IPS-18c (cell line): ENCODE results near the gene UGT2B10.

Experiments used
- H3K4me3 ChIP-seq: 2 replicates; pipeline ENCODE4 v1.7.0; 2013; ENCODE audit warnings: low read depth, mild to moderate bottlenecking, low read length, moderate library complexity; ENCODE audit not compliant: insufficient read depth
- H3K9me3 ChIP-seq: one replicate; pipeline ENCODE4 v1.6.1; 2013; ENCODE audit warnings: mild to moderate bottlenecking, low read length, moderate library complexity; ENCODE audit not compliant: control insufficient read depth, insufficient read depth

Gene UGT2B10

GRCh38 chr4:68864438-68865187 lies 48.8 kb downstream of the UGT2B10 start:
- Histone ChIP-seq H3K4me3 (no peak overlapping the region), H3K9me3 (no peaks in the 10 kb centered on the region)

GRCh38 chr4:68865188-68865638 lies 49.4 kb downstream of the UGT2B10 start:
- no peaks in the 10 kb centered on the region for H3K9me3 ChIP-seq
- H3K4me3 ChIP-seq, result no peak overlapping the region

- H3K4me3 ChIP-seq, result no peak overlapping the region
Observed at GRCh38 chr4:68865760-68866159, 50.0 kb downstream of the UGT2B10 start.

GRCh38 chr4:68869274-68869773 lies 53.5 kb downstream of the UGT2B10 start:
- no peaks in the 10 kb centered on the region for H3K9me3 ChIP-seq
- no peak overlapping the region for H3K4me3 ChIP-seq

More at GRCh38 chr4:68865760-68866159, 50.0 kb downstream of the UGT2B10 start:
- H3K9me3 ChIP-seq, result no peaks in the 10 kb centered on the region

GRCh38 chr4:68871809-68872642 lies 56.2 kb downstream of the UGT2B10 start:
- Histone ChIP-seq H3K9me3 (no peaks in the 10 kb centered on the region), H3K4me3 (no peak overlapping the region)

GRCh38 chr4:68872643-68873502 lies 57.1 kb downstream of the UGT2B10 start:
- Histone ChIP-seq H3K9me3 (no peaks in the 10 kb centered on the region), H3K4me3 (no peak overlapping the region)

GRCh38 chr4:68874507-68874906 lies 58.7 kb downstream of the UGT2B10 start:
- no peak overlapping the region for H3K4me3 ChIP-seq
- H3K9me3 ChIP-seq, result no peaks in the 10 kb centered on the region

- Histone ChIP-seq H3K4me3 (no peak overlapping the region), H3K9me3 (no peaks in the 10 kb centered on the region)
Observed at GRCh38 chr4:68877555-68877954, 61.8 kb downstream of the UGT2B10 start.

- Histone ChIP-seq H3K9me3 (no peaks in the 10 kb centered on the region), H3K4me3 (no peak overlapping the region)
Observed at GRCh38 chr4:68878048-68878447, 62.3 kb downstream of the UGT2B10 start.
